Neural crest cell (in vitro differentiated cells): Measurements from ENCODE around the gene UPF3A. TPM values are rescaled to one million over a fixed set of nuclear protein-coding genes. Genes with fewer than 3 reads are reported as not detected.

Source experiments
- DNase-seq: peaks from one replicate; pipeline ENCODE4 v3.0.0; 2021; ENCODE audit warnings: low read depth, mixed read lengths, low spot score
- H3K27ac Mint-ChIP-seq: one replicate; pipeline ENCODE4 v1.8.0; 2021; ENCODE audit warnings: mild to moderate bottlenecking, mixed read lengths; ENCODE audit not compliant: unreplicated experiment
- H3K27me3 Mint-ChIP-seq: 2 replicates; pipeline ENCODE4 v1.8.0; 2021; ENCODE audit warnings: low read depth, mild to moderate bottlenecking, mixed read lengths
- H3K36me3 Mint-ChIP-seq: 2 replicates; pipeline ENCODE4 v1.8.0; 2021; ENCODE audit warnings: low read depth, mild to moderate bottlenecking, mixed read lengths
- H3K4me1 Mint-ChIP-seq: 2 replicates; pipeline ENCODE4 v1.8.0; 2021; ENCODE audit warnings: mixed read lengths
- H3K4me3 Mint-ChIP-seq: one replicate; pipeline ENCODE4 v1.8.0; 2021; ENCODE audit warnings: mild to moderate bottlenecking, mixed read lengths
- H3K9me3 Mint-ChIP-seq: 2 replicates; pipeline ENCODE4 v1.8.0; 2021; ENCODE audit warnings: mixed read lengths
- CTCF ChIP-seq: fragments of 200-600 bp; sonication (generic); conservative IDR thresholded peaks from 2 replicates; pipeline ENCODE4 v1.5.0; 2021; ENCODE audit warnings: antibody characterized with exemption, mild to moderate bottlenecking
- total RNA-seq: library from RNA; stranded (reverse); gene quantifications from 2 replicates; pipeline ENCODE4 v1.2.1, GENCODE V29; 2021

Gene UPF3A
- total RNA-seq, 1 donor from 2014 or later: 84.7 TPM

- Mint-ChIP-seq H3K4me1 (peaks cover 45% of the 10 kb centered on the region), H3K9me3 (no peaks in the 10 kb centered on the region), H3K4me3 (peak overlapping the region; percentile 8), H3K36me3 (peaks cover 42% of the 10 kb centered on the region), H3K27me3 (no peaks in the 10 kb centered on the region), H3K27ac (peak overlapping the region; percentile 79)
- TF ChIP-seq CTCF: no peak
- DNase-seq: no peak
Measured at GRCh38 chr13:114320065-114320464, 38.7 kb downstream of the UPF3A start.

DNA sequence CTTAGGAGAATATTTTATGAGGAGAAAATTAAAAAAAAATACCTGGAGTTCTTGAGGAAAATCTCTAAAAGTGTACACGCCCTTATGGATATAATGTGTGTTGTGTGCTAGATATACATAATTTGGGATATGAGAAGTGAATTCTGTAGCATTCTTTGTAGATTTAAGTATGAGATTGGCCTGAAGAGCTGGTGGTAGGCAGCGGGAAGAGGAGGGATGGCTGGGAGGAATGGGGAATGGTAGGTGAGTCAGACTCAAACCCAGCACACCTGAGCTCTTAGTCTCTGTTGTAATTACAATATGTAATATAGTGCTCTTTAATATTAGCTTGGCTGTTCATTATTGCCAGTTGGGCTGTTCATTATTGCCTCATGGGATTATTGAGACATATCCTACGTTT is 39.9 kb downstream of the UPF3A start:
- Mint-ChIP-seq H3K27me3 (no peaks in the 10 kb centered on the region), H3K36me3 (peaks cover 49% of the 10 kb centered on the region), H3K27ac (no peak overlapping the region), H3K4me1 (peaks cover 48% of the 10 kb centered on the region), H3K4me3 (peak overlapping the region; percentile 34), H3K9me3 (no peaks in the 10 kb centered on the region)
- DNase-seq: no peak
- TF ChIP-seq CTCF: no peak

GRCh38 chr13:114323349-114323748 is 41.9 kb downstream of the UPF3A start:
- H3K4me1 Mint-ChIP-seq: peaks cover 35% of the 10 kb centered on the region
- no peak for DNase-seq

GRCh38 chr13:114324334-114324733 is 42.9 kb downstream of the UPF3A start:
- no peak for TF ChIP-seq CTCF
- no peak overlapping the region for H3K4me3 Mint-ChIP-seq
- no peaks in the 10 kb centered on the region for H3K27me3 Mint-ChIP-seq
- H3K4me1 Mint-ChIP-seq: peaks cover 25% of the 10 kb centered on the region
- H3K9me3 Mint-ChIP-seq: no peaks in the 10 kb centered on the region
- no peak for DNase-seq
- H3K27ac Mint-ChIP-seq: no peak overlapping the region
- H3K36me3 Mint-ChIP-seq: peaks cover 52% of the 10 kb centered on the region

More at GRCh38 chr13:114323349-114323748, 41.9 kb downstream of the UPF3A start:
- H3K27ac Mint-ChIP-seq: no peak overlapping the region
- no peaks in the 10 kb centered on the region for H3K27me3 Mint-ChIP-seq
- peaks cover 54% of the 10 kb centered on the region for H3K36me3 Mint-ChIP-seq
- no peak for TF ChIP-seq CTCF
- no peak overlapping the region for H3K4me3 Mint-ChIP-seq
- H3K9me3 Mint-ChIP-seq: no peaks in the 10 kb centered on the region

- Mint-ChIP-seq H3K27me3 (no peaks in the 10 kb centered on the region), H3K4me1 (peaks cover 13% of the 10 kb centered on the region)
- DNase-seq: no peak
Measured at GRCh38 chr13:114325729-114326128, 44.3 kb downstream of the UPF3A start.

More at GRCh38 chr13:114325729-114326128, 44.3 kb downstream of the UPF3A start:
- H3K4me3 Mint-ChIP-seq: no peak overlapping the region
- no peak overlapping the region for H3K27ac Mint-ChIP-seq
- H3K9me3 Mint-ChIP-seq: no peaks in the 10 kb centered on the region
- no peak for TF ChIP-seq CTCF
- H3K36me3 Mint-ChIP-seq: peaks cover 42% of the 10 kb centered on the region
